ENCODE results near the gene TAAR2.
"Not testable (repeated sequence)": the region's sequence is repeated elsewhere in the genome, so short reads cannot be mapped to it uniquely, and the experiment has no call there.

Gene TAAR2

GRCh38 chr6:132624175-132624574 lies at the start of gene TAAR2:
Gene TAAR2, minus strand, starts transcription at chr6:132624275. Its CDS starts 0 bp downstream, at chr6:132624275.
- DNase-seq = no peak

DNA sequence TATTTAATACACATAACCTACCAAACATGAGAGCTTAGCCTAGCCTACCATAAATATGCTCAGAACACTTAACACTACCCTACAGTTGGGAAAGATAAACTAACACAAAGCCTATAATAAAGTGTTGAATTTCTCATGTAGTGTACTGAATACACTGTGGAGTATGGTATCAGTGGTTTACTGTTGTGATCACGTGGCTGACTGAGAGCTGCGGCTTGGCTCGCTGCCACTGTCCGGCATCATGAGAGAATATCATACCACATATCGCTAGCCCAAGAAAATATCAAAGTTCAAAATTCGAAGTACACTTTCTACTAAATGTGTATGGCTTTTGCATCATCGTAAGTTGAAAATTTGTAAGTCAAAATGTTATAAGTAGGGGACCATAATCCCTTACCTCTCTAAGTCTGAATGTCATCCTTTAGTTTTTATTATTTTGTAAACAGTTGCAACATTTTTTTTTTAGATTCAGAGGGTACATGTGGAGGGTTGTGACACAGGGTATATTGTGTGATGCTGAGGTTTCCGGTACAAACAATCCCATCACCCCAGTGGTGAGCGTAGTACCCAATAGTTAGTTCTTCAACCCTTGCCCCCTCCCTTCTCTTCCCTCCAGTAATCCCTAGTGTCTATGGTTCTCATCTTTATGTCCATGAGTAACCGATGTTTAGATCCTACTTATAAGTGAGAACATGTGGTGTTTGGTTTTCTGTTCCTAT lies 49.5 kb upstream of the TAAR2 start:
- peak in 1 of 3 experiments; percentile 52 for DNase-seq

DNA sequence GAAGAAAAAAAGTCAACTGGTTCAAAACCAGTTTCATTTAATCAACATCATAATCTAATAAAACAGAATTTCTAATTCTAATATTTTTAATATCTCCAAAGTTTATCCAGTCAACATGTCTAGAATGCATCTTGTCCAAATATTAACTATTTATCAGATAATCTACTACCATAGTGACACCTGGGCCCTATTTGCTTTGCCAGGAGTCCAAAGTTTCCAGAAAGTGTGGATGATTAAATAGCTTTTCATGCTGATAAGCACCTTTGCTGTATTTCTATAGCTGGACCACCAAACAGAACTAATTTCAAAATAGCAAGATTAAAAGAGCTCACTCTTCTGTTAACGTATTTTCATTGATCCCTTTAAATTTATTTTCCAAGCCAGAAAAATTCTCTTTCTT lies 47.2 kb upstream of the TAAR2 start:
- no peak for DNase-seq

- peak; percentile 49 to 69 (median 54) for DNase-seq
These were observed 45.7 kb upstream of the TAAR2 start for GRCh38 chr6:132669690-132670291.

GRCh38 chr6:132666118-132666517 lies 42.0 kb upstream of the TAAR2 start:
- peak in 1 of 3 experiments; percentile 12 for DNase-seq

GRCh38 chr6:132664309-132665034 lies 40.4 kb upstream of the TAAR2 start:
- DNase-seq = no peak

DNA sequence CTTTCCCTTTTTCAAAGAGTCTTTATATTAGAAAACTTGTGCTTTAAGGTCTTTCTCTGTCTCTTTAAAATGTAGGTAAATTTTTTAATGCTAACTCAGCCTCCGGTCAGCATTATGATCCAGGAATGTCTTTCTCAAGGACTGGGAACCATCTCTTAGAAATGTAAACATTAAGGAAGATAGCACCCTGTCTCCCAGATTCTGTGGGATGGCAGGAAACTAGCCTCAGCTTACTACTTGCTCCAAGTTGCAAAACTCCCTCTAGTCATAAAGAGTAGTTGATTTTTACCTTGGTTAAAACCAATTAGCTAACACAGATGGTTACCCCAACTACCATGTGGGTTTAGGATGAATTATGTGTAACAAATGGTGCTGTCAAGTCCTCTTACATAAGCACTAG lies 39.6 kb upstream of the TAAR2 start:
- DNase-seq = no peak

- DNase-seq = no peak
These were observed 37.8 kb upstream of the TAAR2 start for GRCh38 chr6:132661906-132662305.

DNA sequence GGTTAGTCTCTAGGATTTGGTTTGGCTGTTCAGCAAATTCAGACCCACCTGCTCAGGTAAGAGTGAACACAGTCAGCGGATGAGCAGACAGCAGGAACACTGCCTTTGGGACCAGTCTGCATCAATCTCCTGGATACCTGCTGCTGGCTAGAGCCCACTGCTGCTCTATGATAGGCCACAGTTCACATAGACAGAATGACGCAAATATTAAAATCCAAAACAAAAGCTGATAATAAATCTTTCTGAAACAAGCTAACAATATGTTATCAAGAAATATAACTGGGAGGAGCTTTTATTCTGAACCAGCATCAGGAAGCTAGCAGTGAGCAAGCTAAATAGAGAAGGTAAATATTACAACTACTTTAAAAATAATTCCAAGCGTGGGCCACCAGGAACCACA lies 35.0 kb upstream of the TAAR2 start, which contains the start of gene TAAR1:
Gene TAAR1 (minus strand): TSS at position 101 of the 400 bp plus-strand sequence. CDS start 13,179 bp downstream, outside the sequence.
- DNase-seq = peak in 2 of 3 experiments; percentile 81 to 97

GRCh38 chr6:132651062-132651461 lies 27.0 kb upstream of the TAAR2 start:
- DNase-seq = no peak

DNA sequence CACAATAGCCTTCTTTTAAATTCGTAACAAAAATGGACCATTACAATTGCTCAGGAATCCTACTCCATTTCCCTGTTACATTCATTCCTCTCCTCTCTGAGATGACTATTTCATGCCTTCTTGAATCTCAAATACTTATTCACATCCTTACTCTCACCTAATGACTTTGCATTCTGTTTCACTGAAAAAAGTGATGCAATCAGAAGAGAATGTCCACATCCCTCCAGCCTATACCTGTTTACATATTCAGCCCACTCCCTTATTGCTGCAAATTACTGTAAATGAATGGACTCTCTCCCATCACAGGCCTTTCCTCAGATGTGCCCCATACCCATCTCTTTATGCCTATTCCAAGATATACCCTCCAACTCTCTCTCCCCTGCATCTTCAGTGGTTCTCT lies 26.4 kb upstream of the TAAR2 start:
- no peak for DNase-seq

GRCh38 chr6:132648828-132649227 lies 24.8 kb upstream of the TAAR2 start:
- no peak for DNase-seq

DNA sequence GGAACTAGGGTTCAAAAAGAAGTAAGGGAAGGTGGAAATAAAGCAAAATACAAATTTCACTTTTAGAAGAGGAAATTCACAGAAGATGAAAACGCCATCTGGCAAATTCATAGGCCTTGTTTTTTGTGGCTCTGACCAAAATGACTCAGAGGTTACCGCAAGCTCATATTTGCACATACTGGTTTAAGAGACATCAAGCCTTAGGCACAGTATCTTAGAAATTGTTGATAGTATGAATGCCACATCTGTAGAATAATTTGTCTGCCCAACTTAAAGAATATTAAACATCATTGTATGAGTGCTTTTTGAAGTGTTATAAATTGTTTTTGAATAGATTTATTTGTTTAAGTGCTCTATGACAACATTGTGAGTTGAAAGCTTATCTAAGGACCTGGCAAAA lies 24.3 kb upstream of the TAAR2 start:
- peak in 2 of 3 experiments; percentile 23 to 80 for DNase-seq

- DNase-seq = peak in 1 of 3 experiments; percentile 64
These were observed 19.5 kb upstream of the TAAR2 start for GRCh38 chr6:132643547-132643946.

DNA sequence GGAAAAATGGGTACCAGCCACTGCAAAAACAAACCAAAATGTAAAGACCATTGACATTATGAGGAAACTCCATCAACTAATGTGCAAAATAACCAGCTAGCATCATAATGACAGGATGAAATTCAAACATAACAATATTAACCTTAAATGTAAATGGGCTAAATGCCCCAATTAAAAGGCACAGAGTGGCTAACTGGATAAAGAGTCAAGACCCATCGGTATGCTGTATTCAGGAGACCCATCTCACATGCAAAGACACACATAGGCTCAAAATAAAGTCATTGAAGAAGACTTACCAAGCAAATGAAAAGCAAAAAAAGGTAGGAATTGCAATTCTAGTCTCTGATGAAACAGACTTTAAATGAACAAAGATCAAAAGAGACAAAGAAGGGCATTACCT lies 13.1 kb upstream of the TAAR2 start:
- not testable (repeated sequence) for DNase-seq

- DNase-seq = not testable (repeated sequence)
These were observed 11.8 kb upstream of the TAAR2 start for GRCh38 chr6:132635906-132636305.

DNA sequence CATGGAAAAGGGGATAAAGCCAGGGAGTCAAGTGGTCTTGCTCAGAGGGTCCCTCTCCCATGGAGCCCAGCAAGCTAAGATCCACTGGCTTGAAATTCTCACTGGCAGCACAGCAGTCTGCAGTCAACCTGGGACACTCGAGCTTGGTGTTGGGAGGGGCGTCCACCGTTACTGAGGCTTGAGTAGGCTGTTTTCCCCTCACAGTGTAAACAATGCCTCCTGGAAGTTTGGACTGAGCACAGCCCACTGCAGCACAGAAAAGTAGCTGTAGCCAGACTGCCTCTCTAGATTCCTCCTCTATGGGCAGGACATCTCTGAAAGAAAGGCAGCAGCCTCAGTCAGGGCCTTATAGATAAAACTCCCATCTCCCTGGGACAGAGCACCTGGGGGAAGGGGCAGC lies 11.2 kb upstream of the TAAR2 start:
- DNase-seq = not testable (repeated sequence)

- no peak for DNase-seq
These were observed 10.7 kb upstream of the TAAR2 start for GRCh38 chr6:132634796-132635195.

DNA sequence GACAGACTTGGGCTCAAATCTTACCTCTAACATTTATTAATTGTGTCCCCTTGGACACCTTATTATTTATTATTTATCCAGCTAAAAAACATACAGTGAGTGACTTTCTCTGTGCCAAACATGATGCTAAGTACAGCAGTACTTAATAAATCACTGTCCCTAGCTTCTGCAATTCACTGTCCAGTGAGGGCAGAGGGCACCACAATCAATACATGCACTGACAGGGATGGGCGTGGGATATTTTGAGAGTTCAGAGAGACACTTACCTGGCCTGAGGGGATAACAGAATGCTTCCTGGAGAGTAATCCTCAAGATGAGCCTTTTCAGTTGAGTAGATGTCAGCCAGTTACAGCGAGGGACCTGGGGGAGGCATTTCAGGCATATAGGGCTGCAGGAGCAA lies 9.3 kb upstream of the TAAR2 start:
- no peak for DNase-seq

DNA sequence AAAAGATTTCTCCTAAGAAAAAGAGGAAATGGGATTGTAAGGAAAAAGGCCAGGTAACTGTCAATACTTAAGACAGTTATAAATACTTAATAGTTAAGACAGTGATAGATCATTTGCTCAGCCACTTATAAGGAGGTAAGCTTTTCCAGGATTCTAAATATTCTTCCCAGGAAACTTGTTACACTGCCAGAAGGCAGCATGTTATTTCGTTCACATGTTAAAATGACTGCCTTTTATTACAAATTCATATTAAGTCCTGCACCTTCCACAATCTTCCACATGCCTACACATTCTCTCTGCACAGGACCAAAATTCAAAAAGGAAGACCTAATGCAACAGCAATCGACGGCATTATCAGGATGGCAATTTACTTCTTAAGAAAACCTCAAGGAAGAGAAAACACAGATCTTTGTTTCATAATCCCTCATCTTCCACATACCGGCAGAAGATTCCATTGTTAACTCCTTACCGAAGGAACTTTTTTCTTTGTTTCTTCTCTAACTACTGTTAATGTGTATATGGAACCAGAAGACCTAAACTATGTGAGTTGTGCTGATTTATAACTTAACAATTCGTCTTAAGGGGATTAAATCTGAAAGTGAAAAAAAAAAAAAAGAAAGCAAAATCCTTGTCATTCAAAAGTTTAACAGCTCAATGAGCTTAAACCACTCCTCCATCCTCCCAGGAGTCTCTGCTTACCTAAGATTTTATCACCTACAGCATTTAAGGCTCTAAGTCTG lies 799 bp downstream of the TAAR2 start:
- DNase-seq = no peak

DNA sequence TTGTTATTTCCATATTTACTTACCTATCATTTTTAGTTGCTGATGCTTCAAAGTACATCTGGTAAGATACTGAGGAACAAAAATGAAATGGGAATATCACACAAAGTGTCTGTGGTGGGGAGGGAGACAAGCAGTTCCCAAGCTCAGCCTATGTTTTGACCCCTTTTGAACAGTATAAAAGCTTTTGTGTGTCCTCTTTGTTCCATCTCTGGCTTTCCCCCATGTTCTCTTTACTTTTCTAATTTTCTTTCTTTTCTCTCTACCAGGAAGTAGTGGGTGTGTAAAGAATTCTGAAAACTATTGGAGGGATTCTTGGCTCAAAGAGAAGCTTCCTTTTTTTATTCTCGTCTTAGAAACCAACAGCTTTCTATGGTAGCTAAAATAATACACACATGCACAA lies 7.4 kb downstream of the TAAR2 start:
- no peak for DNase-seq

DNA sequence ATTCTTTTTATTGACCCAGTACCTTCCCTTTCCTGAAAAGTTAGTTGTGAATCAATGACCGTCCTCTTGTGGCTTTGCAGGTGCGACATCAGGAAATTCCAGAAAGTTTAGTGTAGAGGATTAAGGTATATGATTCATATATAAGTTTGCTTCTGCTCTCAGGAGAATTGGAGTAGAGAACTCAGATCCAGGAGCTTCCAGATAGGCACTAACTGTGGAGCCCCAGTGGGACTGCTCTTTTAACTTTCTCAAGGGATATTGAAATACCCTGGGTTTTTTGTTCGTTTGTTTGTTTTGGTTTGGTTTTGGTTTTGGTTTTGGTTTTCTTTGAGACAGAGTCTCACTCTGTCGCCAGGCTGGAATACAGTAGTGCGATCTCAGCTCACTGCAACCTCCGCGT lies 9.5 kb downstream of the TAAR2 start:
- no peak for DNase-seq

Measured in NCI-H1417 (cell line).